ENCODE data around the gene NXPH1.

The NXPH1 gene

DNA sequence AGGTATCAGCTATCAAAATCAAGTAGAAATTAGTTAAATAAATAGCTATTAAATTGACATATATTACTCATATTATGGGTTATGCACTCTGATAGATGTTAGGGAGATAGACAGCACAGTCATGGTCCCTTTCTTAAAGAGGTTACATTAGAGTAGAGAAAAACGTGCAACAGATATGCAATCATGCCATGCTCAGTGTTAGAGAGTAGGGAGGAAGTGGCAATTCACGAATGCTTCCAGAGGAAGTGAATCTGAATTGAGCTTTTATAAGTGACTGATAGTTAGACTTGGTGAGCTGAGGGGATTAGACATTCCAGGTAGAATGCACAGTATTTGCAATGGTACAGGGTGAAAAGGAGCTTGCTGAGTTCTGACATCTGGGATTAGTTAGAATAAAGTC, 349.8 kb downstream of the NXPH1 start:
- H3K27me3 ChIP-seq (ENCODE audit: control insufficient read depth in 2 of 2, insufficient read depth in 2 of 2, low read length in 2 of 2) = no peaks in the 10 kb centered on the region
- no peaks in the 10 kb centered on the region for H3K4me1 ChIP-seq (ENCODE audit: control insufficient read depth in 2 of 2, insufficient read depth in 2 of 2, low read length in 2 of 2)
- H3K4me3 ChIP-seq (ENCODE audit: low read length in 2 of 2) = no peak overlapping the region
- H3K36me3 ChIP-seq (ENCODE audit: control insufficient read depth in 2 of 2, insufficient read depth in 2 of 2, low read length in 2 of 2) = no peaks in the 10 kb centered on the region
- H3K27ac ChIP-seq (ENCODE audit: low read depth in 2 of 2, low read length in 2 of 2) = no peak overlapping the region
- no peaks in the 10 kb centered on the region for H3K9me3 ChIP-seq (ENCODE audit: control insufficient read depth in 2 of 2, low read length in 2 of 2)
- no peak overlapping the region for H3K9ac ChIP-seq (ENCODE audit: low read depth in 1 of 2, low read length in 2 of 2)

DNA sequence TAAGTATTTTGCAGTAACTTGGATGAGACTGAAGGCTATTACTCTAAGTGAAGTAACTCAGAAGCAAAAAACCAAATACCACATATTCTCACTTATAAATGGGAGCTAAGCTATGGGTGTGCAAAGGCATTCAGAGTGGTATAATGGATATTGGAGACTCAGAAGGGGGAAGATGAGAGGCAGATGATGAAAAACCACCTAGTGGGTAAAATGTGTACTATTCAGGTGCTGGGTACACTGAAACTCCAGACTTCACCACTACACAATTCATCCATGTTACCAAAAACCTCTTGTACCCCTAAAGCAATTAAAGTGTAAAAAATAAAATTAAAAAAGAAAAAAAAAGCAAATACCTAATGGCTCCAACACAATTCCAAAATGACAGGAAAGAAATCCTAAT, 351.7 kb downstream of the NXPH1 start:
- Histone ChIP-seq H3K4me3 (ENCODE audit: low read length in 2 of 2) (no peak overlapping the region), H3K9ac (ENCODE audit: low read depth in 1 of 2, low read length in 2 of 2) (no peak overlapping the region), H3K27me3 (ENCODE audit: control insufficient read depth in 2 of 2, insufficient read depth in 2 of 2, low read length in 2 of 2) (no peaks in the 10 kb centered on the region), H3K9me3 (ENCODE audit: control insufficient read depth in 2 of 2, low read length in 2 of 2) (no peaks in the 10 kb centered on the region), H3K36me3 (ENCODE audit: control insufficient read depth in 2 of 2, insufficient read depth in 2 of 2, low read length in 2 of 2) (no peaks in the 10 kb centered on the region), H3K27ac (ENCODE audit: low read depth in 2 of 2, low read length in 2 of 2) (no peak overlapping the region), H3K4me1 (ENCODE audit: control insufficient read depth in 2 of 2, insufficient read depth in 2 of 2, low read length in 2 of 2) (no peaks in the 10 kb centered on the region)

DNA sequence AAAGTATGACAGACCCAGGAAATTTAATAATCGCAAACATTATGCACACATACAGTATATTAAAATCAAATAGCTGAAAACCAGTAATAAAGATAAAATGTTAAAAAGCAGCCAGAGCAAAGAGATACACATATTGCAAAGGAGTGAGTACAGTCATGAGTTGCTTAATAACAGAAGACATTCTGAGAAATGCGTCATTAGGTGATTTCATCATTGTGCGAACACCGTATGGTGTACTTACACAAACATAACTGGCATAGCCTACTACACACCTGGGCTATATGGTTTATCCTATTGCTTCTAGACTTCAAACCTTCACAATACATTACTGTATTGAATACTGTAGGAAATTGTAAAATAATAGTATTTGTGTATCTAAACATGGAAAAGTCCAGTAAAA, 367.6 kb downstream of the NXPH1 start:
- Histone ChIP-seq H3K4me1 (ENCODE audit: control insufficient read depth in 2 of 2, insufficient read depth in 2 of 2, low read length in 2 of 2) (no peaks in the 10 kb centered on the region), H3K9ac (ENCODE audit: low read depth in 1 of 2, low read length in 2 of 2) (no peak overlapping the region), H3K27ac (ENCODE audit: low read depth in 2 of 2, low read length in 2 of 2) (no peak overlapping the region), H3K36me3 (ENCODE audit: control insufficient read depth in 2 of 2, insufficient read depth in 2 of 2, low read length in 2 of 2) (no peaks in the 10 kb centered on the region), H3K4me3 (ENCODE audit: low read length in 2 of 2) (no peak overlapping the region), H3K27me3 (ENCODE audit: control insufficient read depth in 2 of 2, insufficient read depth in 2 of 2, low read length in 2 of 2) (no peaks in the 10 kb centered on the region), H3K9me3 (ENCODE audit: control insufficient read depth in 2 of 2, low read length in 2 of 2) (no peaks in the 10 kb centered on the region)

All from mucosa of rectum (tissue), 2 donors.